Adipose tissue (tissue), 3 donors: ENCODE data around the gene HMGCL. TPM values are rescaled to one million over a fixed set of nuclear protein-coding genes. Genes with fewer than 3 reads are reported as not detected.
"Not testable (repeated sequence)": the region's sequence is repeated elsewhere in the genome, so short reads cannot be mapped to it uniquely, and the experiment has no call there.

Experiments
- H3K27ac ChIP-seq: one replicate; pipeline ENCODE4 v1.5.1; 2013; ENCODE audit warnings: low read depth, low read length
- WGBS, 3 donors: extraction: QIAGEN DNeasy Blood & Tissue Kit; methylation state at CpG; one replicate each; pipeline ENCODE4 v1.1.7; 2013; 5-methylcytosine and 5-hydroxymethylcytosine counted together
- polyA plus RNA-seq, 3 donors: library from polyadenylated mRNA; stranded (reverse); fragments of 200-250 nt; gene quantifications; one replicate each; pipeline ENCODE4 v1.2.3, GENCODE V29; 2013
- donor health status: healthy with polysubstance abuse.
- donor health status: Bipolar disorder and iron deficiency.
- donor health status: healthy.

HMGCL gene
- 10 to 100 TPM; 27.3 to 40.5 (median 38.9) TPM for polyA plus RNA-seq

DNA sequence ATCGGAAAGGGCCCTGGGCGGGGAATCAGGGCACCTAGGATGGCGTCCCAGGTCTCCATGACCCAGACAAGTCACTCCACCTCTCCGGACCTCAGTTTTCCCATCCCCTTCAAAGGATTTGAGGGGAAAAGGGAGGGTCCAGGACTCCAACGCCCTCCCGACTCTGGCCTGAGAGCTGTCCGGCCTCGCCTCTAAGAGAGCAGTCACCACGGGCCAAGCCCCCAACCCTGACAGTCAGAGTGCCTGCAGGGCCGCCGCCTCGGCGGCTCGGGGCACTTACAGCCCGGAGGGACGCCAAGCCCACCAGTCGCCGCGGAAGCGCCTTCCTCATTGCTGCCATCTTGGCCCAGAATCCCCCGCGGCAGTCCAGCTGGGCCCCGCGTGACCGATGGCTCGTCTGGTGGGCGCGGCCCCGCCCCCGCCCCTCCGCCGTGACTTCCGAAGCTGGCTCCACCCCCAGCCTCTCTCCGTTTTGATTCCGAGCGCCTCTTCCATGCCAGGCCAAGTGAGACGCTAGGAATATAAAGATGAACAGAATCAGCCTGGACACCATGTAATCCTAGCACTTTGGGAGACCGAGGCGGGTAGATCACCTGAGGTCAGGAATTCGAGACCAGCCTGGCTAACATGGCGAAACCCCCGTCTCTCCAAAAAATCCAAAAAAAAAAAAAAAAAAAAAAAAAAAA lies at the start of gene HMGCL:
TSS of gene HMGCL (minus strand) at position 354 of the 686 bp plus-strand sequence. CDS start at position 340, 14 bp downstream.
- peak within 1 kb of the TSS; percentile 57 for H3K27ac ChIP-seq
- 0 to 1% (median 0%) methylated on average over 41 to 42 of the region's 42 CpGs for WGBS, 3 donors

DNA sequence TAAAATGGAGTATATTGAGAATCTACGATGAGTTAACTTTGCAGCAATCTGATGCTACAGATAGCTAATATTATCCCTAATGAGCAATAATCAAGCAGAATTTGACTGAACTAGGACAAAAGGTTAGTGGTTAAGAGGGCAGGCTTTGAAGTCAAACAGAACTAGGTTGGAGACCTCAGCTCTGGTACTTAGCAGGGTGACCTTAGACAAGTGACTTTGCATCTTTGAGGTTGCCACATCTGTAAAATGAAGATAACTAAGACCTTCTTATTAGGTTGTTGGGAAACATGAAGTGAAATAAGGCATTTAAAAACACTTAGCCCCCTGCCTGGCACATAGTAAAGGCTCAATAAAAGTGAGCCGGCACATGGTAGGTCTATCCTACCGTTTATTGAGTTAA lies 47.2 kb upstream of the HMGCL start:
- 78 to 95% (median 93%) methylated on average over 3 of the region's 3 CpGs for WGBS, 3 donors
- H3K27ac ChIP-seq = no peak overlapping the region

DNA sequence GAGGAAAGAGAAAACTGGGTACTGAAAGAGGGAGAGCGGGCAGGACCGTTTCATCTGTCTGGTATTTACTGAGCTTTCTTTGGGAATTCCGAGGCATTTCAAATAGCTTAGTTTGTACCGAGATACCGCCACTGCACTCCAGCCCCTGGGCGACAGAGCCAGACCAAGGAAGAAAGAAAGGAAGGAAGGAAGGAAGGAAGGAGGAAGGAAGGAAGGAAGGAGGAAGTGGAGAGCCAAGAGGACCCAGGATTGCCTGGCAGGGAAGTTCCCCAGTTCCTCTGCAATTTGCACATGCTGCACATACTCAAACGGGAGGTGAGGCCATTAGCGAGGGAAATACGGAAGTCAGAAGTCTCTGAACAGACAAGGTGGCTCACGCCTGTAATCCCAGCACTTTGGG lies 43.8 kb upstream of the HMGCL start:
- 30 to 61% (median 34%) methylated on average over 10 of the region's 10 CpGs for WGBS, 3 donors
- no peak overlapping the region for H3K27ac ChIP-seq

DNA sequence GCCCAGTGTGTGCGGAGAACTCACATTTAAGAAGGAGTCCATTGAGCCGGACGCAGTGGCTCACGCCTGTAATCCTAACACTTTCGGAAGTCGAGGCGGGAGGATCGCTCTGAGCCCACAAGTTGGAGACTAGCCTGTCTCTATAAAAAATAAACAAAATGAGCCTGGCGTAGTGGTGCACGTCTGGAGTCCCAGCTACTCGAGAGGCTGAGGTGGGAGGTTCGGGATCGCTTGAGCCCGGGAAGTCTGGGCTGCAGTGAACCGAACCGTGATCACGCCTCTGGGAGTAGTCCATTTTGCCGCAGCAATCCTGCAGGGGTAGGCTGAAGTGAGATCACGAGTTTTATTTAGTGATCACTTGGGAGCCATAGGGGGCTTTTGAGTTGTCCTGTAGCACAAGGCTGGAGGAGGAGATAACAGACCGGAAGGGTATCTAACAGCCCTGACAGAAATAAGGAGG lies 43.4 kb upstream of the HMGCL start:
- no peak overlapping the region for H3K27ac ChIP-seq
- WGBS, 3 donors = 10 to 15% (median 14%) methylated on average over 20 of the region's 20 CpGs

DNA sequence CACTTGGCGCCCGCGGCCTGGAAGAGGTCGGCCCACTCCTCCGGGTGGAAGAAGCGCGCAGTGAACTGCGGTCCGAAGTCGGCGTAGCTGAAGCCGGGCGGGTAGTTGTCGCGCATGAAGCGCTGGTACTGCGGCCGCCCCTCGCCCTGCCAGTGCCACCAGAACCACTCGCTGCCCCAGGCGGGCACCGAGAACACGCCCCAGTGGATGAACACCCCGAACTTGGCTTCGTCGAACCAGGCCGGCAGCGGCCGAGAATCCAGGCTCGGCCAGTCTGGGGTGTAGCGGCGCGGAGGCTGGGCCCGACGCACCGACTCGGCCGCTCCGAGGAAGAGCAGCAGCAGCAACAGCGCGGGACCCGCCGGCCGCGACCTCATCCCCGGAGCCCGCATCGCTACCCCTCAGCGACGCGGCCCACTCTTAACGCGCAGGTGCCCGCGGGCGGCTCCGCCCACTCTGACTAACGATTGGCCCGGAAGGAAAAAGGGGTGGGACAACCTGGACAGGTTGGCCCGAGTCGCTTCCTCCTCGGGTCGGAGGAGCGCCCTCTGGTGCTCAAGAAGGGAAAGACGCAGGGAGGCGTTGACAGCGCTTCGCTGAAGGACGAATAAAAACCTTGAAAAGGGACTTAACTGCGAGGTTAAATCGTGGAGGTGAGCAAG lies 42.8 kb upstream of the HMGCL start, which contains the start of gene FUCA1:
TSS of gene FUCA1 (minus strand) at position 396 of the 662 bp plus-strand sequence. CDS start at position 392, 4 bp downstream.
- no peak within 1 kb of the TSS for H3K27ac ChIP-seq
- 0 to 1% (median 1%) methylated on average over 59 to 71 of the region's 71 CpGs for WGBS, 3 donors

DNA sequence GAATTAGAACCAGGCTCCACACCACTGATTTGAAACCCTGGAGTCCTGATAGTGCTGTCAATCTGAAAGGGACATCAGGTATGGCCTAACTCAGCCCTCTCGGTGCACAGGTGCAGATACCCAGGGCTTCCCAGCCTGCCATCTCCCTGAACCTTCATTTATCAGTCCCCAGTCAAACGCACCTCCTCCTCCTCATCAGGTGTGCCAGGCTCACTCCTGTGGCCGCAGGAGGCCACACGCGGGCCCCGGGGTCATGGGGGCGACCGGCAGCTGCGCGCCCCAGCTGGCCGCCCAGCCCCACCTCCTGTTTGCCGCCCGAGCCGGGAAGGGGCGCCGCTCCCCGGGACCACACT lies 42.3 kb upstream of the HMGCL start:
- H3K27ac ChIP-seq = no peak overlapping the region
- 2 to 3% (median 2%) methylated on average over 9 to 17 of the region's 17 CpGs for WGBS, 3 donors

DNA sequence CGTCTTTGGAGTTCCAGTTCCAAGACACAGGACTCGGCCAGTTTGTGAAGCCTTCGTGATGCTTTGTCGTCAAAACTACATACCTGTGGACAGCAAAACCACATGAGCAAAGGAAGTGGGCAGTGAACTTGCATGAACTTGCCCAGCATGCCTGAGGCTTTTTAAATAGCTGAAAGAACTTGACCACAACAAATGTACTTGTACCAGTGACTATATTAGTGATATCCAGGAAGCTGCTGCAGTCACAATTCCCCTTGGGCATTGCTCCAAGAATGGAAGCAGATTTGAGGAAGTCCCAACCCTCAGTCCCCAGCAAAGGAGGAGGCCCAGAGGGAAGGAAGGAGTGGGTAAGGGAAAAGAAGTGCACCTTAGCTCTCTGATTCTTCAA lies 40.3 kb upstream of the HMGCL start:
- H3K27ac ChIP-seq = no peak overlapping the region
- WGBS, 3 donors = 69 to 85% (median 76%) methylated on average over 4 of the region's 4 CpGs

DNA sequence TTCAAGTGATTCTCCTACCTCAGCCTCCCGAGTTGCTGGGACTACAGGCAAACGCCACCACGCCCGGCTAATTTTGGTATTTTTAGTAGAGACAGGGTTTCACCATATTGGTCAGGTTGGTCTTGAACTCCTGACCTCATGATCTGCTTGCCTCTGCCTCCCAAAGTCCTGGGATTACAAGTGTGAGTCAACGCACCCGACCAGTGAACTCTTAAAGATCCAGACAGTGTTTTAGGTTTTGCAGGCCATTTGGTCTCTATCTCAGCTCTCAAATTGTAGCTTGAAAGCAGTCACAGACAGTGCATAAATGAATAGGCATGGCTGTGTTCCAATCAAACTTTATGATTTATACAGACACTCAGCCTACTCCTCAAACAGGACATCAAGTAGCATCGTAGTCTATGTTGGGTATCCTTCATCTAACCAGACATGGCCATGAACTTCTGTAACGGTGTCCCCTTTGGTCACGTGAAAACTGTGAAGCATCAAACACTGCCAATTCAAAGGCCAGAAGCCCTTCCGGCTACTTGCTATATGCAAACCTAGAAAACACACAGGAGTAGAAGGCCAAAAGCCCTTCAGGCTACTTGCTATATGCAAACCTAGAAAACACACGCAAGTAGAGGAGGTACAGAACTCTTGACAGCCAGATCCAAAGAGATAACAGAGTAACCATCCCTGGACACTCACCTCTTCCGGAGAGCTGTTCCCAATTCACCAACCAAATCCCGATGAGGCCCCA lies 39.7 kb upstream of the HMGCL start:
- WGBS, 3 donors = 93 to 98% (median 94%) methylated on average over 13 of the region's 13 CpGs
- no peak overlapping the region for H3K27ac ChIP-seq

DNA sequence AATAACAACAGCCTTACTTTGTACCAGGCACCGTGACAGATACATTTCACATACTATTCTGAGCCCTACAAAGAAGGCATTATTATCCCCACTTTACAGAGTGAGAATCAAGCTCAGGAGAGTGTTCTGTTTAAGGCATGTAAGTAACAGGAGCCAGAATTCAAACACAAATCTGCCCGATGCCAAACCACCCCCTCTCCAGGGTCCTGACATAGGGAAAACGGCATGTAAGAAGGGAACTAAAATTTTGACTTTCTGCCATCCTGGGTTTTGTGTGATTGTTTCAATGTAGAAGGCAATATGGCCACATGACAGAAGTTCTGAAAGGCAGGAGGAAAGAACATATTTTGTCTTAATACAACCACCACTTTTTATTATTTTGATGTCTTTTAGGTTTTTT lies 37.4 kb upstream of the HMGCL start:
- WGBS, 3 donors = 74 to 87% (median 81%) methylated on average over 3 of the region's 3 CpGs
- H3K27ac ChIP-seq = no peak overlapping the region

DNA sequence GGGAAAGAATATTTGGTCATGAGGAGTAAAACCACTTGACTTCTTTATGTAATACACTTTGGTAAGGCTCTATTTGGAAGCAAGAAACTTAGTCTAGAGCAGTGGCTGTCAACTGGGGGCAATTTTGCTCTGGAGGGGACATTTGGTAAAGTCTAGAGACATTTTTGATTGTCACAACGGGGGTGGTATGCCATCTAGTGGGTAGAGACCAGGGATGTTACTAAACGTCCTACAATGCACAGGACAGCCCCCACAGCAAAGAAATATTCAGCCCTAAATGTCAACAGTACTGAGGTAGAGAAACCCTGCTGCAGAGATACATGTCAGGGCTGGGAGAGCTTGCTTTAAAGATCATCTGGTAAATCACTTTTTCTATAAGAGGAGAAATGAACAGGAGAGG lies 29.3 kb upstream of the HMGCL start:
- WGBS, 3 donors = 32 to 53% (median 51%) methylated on average over 2 of the region's 2 CpGs
- H3K27ac ChIP-seq = no peak overlapping the region

DNA sequence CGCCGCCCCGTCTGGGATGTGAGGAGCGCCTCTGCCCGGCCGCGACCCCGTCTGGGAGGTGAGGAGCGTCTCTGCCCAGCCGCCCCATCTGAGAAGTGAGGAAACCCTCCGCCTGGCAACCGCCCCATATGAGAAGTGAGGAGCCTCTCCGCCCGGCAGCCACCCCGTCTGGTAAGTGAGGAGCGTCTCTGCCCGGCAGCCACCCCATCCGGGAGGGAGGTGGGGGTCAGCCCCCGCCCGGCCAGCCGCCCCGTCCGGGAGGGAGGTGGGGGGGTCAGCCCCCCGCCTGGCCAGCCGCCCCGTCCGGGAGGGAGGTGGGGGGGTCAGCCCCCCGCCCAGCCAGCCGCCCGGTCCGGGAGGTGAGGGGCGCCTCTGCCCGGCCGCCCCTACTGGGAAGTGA lies 27.9 kb upstream of the HMGCL start:
- H3K27ac ChIP-seq = not testable (repeated sequence)
- WGBS, 3 donors = 90 to 98% (median 90%) methylated on average over 4 to 26 of the region's 34 CpGs

DNA sequence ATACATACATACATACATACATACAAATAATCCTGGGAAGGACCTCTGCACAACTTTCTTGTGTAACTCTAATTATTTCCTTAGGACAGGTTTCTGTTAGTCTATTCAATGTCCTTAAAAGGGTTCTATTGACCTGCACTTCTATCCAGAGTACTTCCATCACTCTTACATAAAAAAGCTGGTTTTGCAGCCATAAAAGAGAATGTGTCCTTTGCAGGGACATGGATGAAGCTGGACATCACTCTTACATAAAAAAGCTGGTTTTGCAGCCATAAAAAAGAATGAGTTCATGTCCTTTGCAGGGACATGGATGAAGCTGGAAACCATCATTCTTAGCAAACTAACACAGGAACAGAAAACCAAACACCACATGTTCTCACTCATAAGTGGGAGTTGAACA lies 26.2 kb upstream of the HMGCL start:
- H3K27ac ChIP-seq = not testable (repeated sequence)

DNA sequence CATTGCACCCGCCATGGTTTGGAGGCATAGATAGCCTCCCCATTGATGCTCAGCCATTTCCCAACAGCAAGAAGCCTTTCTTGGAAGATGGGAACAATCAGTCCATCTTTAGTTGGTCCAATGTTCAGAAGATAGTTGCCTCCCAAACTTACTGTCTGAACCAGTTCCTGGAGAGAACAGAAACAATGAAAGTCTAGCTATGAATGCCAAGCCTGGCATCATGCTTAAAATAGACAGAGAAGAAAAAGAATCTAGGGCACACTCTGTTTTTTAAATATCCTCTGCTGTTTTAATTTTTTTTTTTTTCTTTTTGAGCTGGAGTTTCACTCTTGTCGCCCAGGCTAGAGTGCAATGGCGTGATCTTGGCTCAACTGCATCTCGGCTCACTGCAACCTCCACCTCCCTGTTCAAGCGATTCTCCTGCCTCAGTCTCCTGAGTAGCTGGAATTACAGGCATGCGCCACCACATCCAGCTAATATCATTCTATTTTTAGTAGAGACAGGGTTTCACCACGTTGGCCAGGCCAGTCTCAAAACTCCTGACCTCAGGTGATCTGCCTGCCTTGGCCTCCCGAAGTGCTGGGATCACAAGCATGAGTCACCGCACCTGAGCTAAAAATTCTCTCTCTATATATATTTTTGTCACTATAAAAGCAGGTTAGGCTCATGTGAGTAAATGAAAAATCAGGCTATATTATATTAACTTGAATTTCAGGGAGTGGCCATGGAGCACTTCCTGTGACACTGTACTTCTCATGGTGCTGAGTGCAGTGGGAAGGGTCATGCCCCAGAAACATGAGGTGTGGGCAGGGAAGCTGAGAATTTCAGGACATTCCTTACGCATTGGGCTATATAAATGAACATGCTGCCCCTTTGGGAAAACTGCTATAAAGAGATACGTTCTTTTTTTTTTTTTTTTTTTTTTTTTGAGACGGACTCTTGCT lies 23.7 kb upstream of the HMGCL start:
- no peak overlapping the region for H3K27ac ChIP-seq
- 92 to 95% (median 93%) methylated on average over 11 to 12 of the region's 12 CpGs for WGBS, 3 donors

DNA sequence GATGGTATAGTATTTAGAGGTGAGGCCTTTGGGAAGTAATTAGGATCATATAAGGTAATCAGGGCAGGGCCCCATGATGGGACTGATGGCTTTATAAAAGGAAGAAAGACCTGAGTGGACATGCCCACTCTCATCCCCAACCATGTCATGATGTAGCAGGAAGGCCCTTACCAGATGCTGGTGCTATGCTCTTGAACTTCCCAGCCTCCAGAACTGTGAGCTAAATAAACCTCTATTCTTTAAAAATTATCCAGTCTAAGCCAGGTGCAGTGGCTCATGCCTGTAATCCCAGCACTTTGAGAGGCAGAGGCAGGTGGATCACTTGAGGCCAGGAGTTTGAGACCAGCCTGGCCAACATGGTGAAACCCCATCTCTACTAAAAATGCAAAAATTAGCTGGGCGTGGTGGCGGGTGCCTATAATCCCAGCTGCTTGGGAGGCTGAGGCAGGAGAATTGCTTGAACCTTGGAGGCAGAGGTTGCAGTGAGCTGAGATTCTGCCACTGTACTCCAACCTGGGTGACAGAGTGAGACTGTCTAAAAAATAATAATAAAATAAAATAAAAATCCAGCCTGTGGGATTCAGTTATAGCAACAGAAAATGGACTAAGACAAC lies 22.4 kb upstream of the HMGCL start:
- H3K27ac ChIP-seq = not testable (repeated sequence)
- 97 to 100% (median 97%) methylated on average over 2 of the region's 2 CpGs for WGBS, 3 donors

DNA sequence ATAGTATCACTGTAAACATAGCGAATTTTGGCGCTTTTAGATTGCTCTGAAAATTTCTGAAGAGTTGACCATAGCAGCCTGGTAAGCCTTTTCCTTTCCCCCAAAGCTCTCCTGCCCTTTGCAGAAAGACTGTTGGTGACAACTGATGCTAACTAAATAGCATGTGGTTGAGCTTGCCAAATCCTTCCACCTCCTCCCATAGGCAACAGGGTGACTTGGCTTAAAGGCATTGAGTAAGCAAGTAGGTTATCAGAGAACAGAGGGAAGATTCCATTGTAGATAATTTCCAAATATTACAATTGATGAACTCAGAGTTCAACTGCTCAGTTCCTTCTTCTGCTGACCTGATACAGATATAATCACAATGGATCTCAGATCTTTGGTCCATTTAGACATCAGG lies 19.9 kb upstream of the HMGCL start:
- 97 to 98% (median 98%) methylated on average over 2 of the region's 2 CpGs for WGBS, 3 donors

DNA sequence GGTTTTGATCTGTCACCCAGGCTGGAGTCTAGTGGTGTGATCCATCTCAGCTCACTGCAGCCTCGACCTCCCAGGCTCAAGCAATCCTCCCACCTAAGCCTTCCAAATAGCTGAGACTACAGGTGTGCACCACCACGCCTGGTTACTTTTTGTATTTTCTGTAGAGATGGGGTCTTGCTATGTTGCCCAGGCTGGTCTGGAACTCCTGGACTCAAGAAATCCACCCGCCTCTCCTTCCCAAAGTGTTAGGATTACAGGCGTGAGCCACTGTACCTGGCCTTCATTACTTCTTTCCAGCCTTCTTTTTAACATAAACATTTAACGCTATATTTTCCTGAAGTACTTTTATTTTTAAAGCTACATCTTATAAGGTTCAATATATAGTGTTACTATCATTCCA lies 18.4 kb upstream of the HMGCL start:
- 91 to 94% (median 92%) methylated on average over 5 of the region's 5 CpGs for WGBS, 3 donors
- H3K27ac ChIP-seq = no peak overlapping the region

More for the DNA sequence above, 19.9 kb upstream of the HMGCL start:
- H3K27ac ChIP-seq = no peak overlapping the region

DNA sequence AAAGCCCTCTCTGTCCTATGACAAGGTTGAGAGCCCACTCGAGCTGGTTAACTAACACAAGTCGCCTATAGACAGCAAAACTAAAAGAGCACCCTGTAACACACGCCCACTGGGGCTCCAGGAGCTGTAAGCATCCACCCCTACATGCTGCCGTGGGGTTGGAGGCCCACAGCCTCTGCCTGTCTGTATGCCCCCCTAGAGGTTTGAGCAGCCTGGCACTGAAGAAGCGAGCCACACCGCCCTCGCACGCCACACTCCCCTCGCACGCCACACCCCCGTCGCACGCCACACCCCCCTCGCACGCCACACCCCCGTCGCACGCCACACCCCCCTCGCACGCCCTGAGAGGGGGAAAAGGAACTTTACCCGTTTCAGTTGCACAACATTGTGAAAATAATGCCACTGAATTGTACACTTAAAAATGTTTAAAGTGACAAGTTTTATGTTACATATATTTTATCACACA lies 13.2 kb upstream of the HMGCL start:
- no peak overlapping the region for H3K27ac ChIP-seq
- 0 to 1% (median 1%) methylated on average over 21 of the region's 21 CpGs for WGBS, 3 donors

DNA sequence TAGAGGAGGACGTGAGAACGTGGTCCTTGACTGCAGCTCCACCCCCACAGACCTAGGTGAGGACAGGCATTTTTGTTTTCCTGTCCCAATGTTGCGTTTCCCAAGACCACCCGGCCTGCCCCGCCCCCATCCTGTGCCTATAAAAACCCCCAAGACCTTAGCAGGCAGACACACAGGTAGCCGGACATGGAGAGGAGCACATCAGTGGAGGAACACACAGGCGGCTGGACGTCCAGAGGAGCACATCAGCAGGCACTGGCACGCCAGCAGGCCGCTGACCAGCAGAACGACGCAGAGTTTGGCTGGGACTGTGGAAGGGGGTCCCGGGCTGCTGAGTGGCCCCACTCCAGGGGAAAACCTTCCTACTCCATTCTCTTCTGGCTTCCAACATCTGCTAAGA lies 12.7 kb upstream of the HMGCL start:
- WGBS, 3 donors = 16 to 23% (median 18%) methylated on average over 13 of the region's 13 CpGs
- no peak overlapping the region for H3K27ac ChIP-seq
